Measurements from ENCODE around the gene LRFN2. TPM values are rescaled to one million over a fixed set of nuclear protein-coding genes. Genes with fewer than 3 reads are reported as not detected.

Gene LRFN2
- total RNA-seq, 4 donors from 2014 or later, result 0.83 TPM; not detected in 3

GRCh38 chr6:40583709-40584108 lies 3.5 kb downstream of the LRFN2 start:
- no peak overlapping the region for H3K27ac ChIP-seq
- DNase-seq, result no peak
- no peak overlapping the region for H3K4me3 ChIP-seq
- peaks cover 0 to 19% (median 2%) of the 10 kb centered on the region in 4 donors for H3K4me1 ChIP-seq
- H3K9me3 ChIP-seq, result no peaks in the 10 kb centered on the region
- no peaks in the 10 kb centered on the region for H3K36me3 ChIP-seq
- TF ChIP-seq CTCF (IDR thresholded peaks at IDR 0.05) (no peak), POLR2A (IDR thresholded peaks at IDR 0.05) (no peak)
- no peaks in the 10 kb centered on the region for H3K27me3 ChIP-seq

- H3K27ac ChIP-seq, result no peak overlapping the region
- TF ChIP-seq CTCF (IDR thresholded peaks at IDR 0.05), result no peak
- TF ChIP-seq POLR2A (IDR thresholded peaks at IDR 0.05), result no peak
- H3K4me1 ChIP-seq, result peaks cover 0 to 14% (median 2%) of the 10 kb centered on the region in 4 donors
Observed at GRCh38 chr6:40582892-40583291, 4.3 kb downstream of the LRFN2 start.

GRCh38 chr6:40579101-40579500 lies 8.1 kb downstream of the LRFN2 start:
- DNase-seq, result no peak
- no peak overlapping the region for H3K4me3 ChIP-seq
- no peaks in the 10 kb centered on the region for H3K4me1 ChIP-seq
- H3K27me3 ChIP-seq, result no peaks in the 10 kb centered on the region
- no peak overlapping the region for H3K27ac ChIP-seq
- no peaks in the 10 kb centered on the region for H3K36me3 ChIP-seq
- no peak for TF ChIP-seq POLR2A (IDR thresholded peaks at IDR 0.05)
- no peak for TF ChIP-seq CTCF (IDR thresholded peaks at IDR 0.05)
- H3K9me3 ChIP-seq, result no peaks in the 10 kb centered on the region

More at GRCh38 chr6:40582892-40583291, 4.3 kb downstream of the LRFN2 start:
- Histone ChIP-seq H3K36me3 (no peaks in the 10 kb centered on the region), H3K9me3 (no peaks in the 10 kb centered on the region), H3K27me3 (no peaks in the 10 kb centered on the region), H3K4me3 (no peak overlapping the region)
- no peak for DNase-seq

GRCh38 chr6:40577672-40578071 lies 9.5 kb downstream of the LRFN2 start:
- Histone ChIP-seq H3K9me3 (no peaks in the 10 kb centered on the region), H3K36me3 (no peaks in the 10 kb centered on the region), H3K27ac (no peak overlapping the region), H3K27me3 (no peaks in the 10 kb centered on the region), H3K4me1 (no peaks in the 10 kb centered on the region), H3K4me3 (no peak overlapping the region)
- TF ChIP-seq POLR2A (IDR thresholded peaks at IDR 0.05), result no peak
- TF ChIP-seq CTCF (IDR thresholded peaks at IDR 0.05), result no peak
- no peak for DNase-seq

GRCh38 chr6:40573221-40573620 lies 13.9 kb downstream of the LRFN2 start:
- Histone ChIP-seq H3K9me3 (no peaks in the 10 kb centered on the region), H3K27me3 (no peaks in the 10 kb centered on the region), H3K27ac (no peak overlapping the region), H3K4me1 (no peaks in the 10 kb centered on the region), H3K36me3 (no peaks in the 10 kb centered on the region), H3K4me3 (no peak overlapping the region)
- DNase-seq, result no peak
- TF ChIP-seq CTCF (IDR thresholded peaks at IDR 0.05), result no peak
- TF ChIP-seq POLR2A (IDR thresholded peaks at IDR 0.05), result no peak
